Measurements from ENCODE around the gene C1orf50.

Gene C1orf50

GRCh38 chr1:42759114-42759513 lies 7.9 kb upstream of the C1orf50 start:
- no peak for DNase-seq (ENCODE audit: low read depth)

GRCh38 chr1:42761567-42761966 lies 5.5 kb upstream of the C1orf50 start:
- no peak for DNase-seq (ENCODE audit: low read depth)

- DNase-seq (ENCODE audit: low read depth), result no peak
These were observed 4.8 kb upstream of the C1orf50 start for GRCh38 chr1:42762269-42762668.

- no peak for DNase-seq (ENCODE audit: low read depth)
These were observed 1.8 kb upstream of the C1orf50 start for GRCh38 chr1:42765269-42765668.

GRCh38 chr1:42765832-42766740 lies 963 bp upstream of the C1orf50 start:
- no peak for DNase-seq (ENCODE audit: low read depth)

GRCh38 chr1:42767510-42768000 lies 506 bp downstream of the C1orf50 start:
- DNase-seq (ENCODE audit: low read depth), result no peak

GRCh38 chr1:42768172-42768571 lies 1.1 kb downstream of the C1orf50 start:
- no peak for DNase-seq (ENCODE audit: low read depth)

GRCh38 chr1:42769811-42770210 lies 2.8 kb downstream of the C1orf50 start:
- no peak for DNase-seq (ENCODE audit: low read depth)

GRCh38 chr1:42773420-42773819 lies 6.4 kb downstream of the C1orf50 start:
- DNase-seq (ENCODE audit: low read depth), result no peak

- DNase-seq (ENCODE audit: low read depth), result no peak
These were observed 8.0 kb downstream of the C1orf50 start for GRCh38 chr1:42774928-42775526.

- DNase-seq (ENCODE audit: low read depth), result no peak
These were observed 9.5 kb downstream of the C1orf50 start for GRCh38 chr1:42776502-42776901.

GRCh38 chr1:42777852-42778251 lies 10.8 kb downstream of the C1orf50 start:
- DNase-seq (ENCODE audit: low read depth), result no peak

GRCh38 chr1:42779725-42780124 lies 12.7 kb downstream of the C1orf50 start:
- DNase-seq (ENCODE audit: low read depth), result no peak

GRCh38 chr1:42780176-42780575 lies 13.1 kb downstream of the C1orf50 start:
- no peak for DNase-seq (ENCODE audit: low read depth)

- DNase-seq (ENCODE audit: low read depth), result no peak
These were observed 16.0 kb downstream of the C1orf50 start for GRCh38 chr1:42783092-42783491.

GRCh38 chr1:42784547-42784945 lies 17.5 kb downstream of the C1orf50 start:
- DNase-seq (ENCODE audit: low read depth), result no peak

GRCh38 chr1:42784946-42785693 lies 18.1 kb downstream of the C1orf50 start, which contains the start of gene TMEM269:
TSS of gene TMEM269 (plus strand) at chr1:42784991. CDS start at chr1:42789894, 4,903 bp downstream.
- no peak for DNase-seq (ENCODE audit: low read depth)

- no peak for DNase-seq (ENCODE audit: low read depth)
These were observed 19.0 kb downstream of the C1orf50 start for GRCh38 chr1:42786097-42786496.

- no peak for DNase-seq (ENCODE audit: low read depth)
These were observed 21.0 kb downstream of the C1orf50 start for GRCh38 chr1:42788021-42788420.

- DNase-seq (ENCODE audit: low read depth), result no peak
These were observed 26.8 kb downstream of the C1orf50 start for GRCh38 chr1:42793824-42794223.

- no peak for DNase-seq (ENCODE audit: low read depth)
These were observed 30.4 kb downstream of the C1orf50 start for GRCh38 chr1:42797414-42797813.

- no peak for DNase-seq (ENCODE audit: low read depth)
These were observed 30.9 kb downstream of the C1orf50 start for GRCh38 chr1:42797979-42798378.

All from GM04504 (cell line).